Subcutaneous adipose tissue (tissue), 4 donors: Measurements from ENCODE around the gene OCA2. TPM values are rescaled to one million over a fixed set of nuclear protein-coding genes. Genes with fewer than 3 reads are reported as not detected.

Experiments used
- CTCF ChIP-seq: fragments of 450-650 bp; IDR thresholded peaks from one replicate; pipeline ENCODE4 v1.5.1; 2016; ENCODE audit warnings: low read depth, mild to moderate bottlenecking, control low read depth, antibody characterized with exemption, moderate library complexity
- total RNA-seq, 4 donors: library from RNA; depleted of rRNA; stranded (reverse); fragments of >200 nt; gene quantifications; one replicate each; pipeline ENCODE4 v1.1.0, GENCODE V29; 2016

Gene OCA2
- total RNA-seq, 4 donors from 2014 or later = 1.1 TPM; not detected in 3

GRCh38 chr15:28022961-28023360 is 76.2 kb downstream of the OCA2 start:
- TF ChIP-seq CTCF = no peak

GRCh38 chr15:28022181-28022580 is 76.9 kb downstream of the OCA2 start:
- no peak for TF ChIP-seq CTCF

- TF ChIP-seq CTCF = no peak
Observed at GRCh38 chr15:28021281-28022039, 77.7 kb downstream of the OCA2 start.

- no peak for TF ChIP-seq CTCF
Observed at GRCh38 chr15:28020644-28021043, 78.5 kb downstream of the OCA2 start.

- TF ChIP-seq CTCF = no peak
Observed at GRCh38 chr15:28019594-28020309, 79.4 kb downstream of the OCA2 start.

- TF ChIP-seq CTCF = no peak
Observed at GRCh38 chr15:28018291-28019044, 80.6 kb downstream of the OCA2 start.

GRCh38 chr15:28017423-28017924 is 81.6 kb downstream of the OCA2 start:
- TF ChIP-seq CTCF = no peak
